HCT116 (cell line): ENCODE measurements around the gene HORMAD2. TPM values are rescaled to one million over a fixed set of nuclear protein-coding genes. Genes with fewer than 3 reads are reported as not detected.
A peak's percentile ranks its signal among the peaks of the same experiment; 100 is the strongest.

Source experiments
- ATAC-seq: fragments of 200-7000 bp; cut with Tn5 transposase; 2 replicates; pipeline ENCODE4 v1.9.1; 2020; ENCODE audit warnings: mild to moderate bottlenecking, moderate library complexity
- BruUV-seq: library from RNA; stranded (reverse); fragments of 400-500 nt; replicated peaks from 2 replicates; lab custom pipeline; 2021; lab: Mats Ljungman, UMichigan
- CTCF ChIA-PET: fragments of 300-600 bp; sonication (Branson Sonifier 250); formaldehyde crosslinking; loops from one replicate; lab custom pipeline; 2021; ENCODE audit warnings: antibody characterized with exemption; lab: Charles Lee
- POLR2A ChIA-PET: fragments of 300-600, 350-600 bp; sonication (Branson Sonifier 250); formaldehyde crosslinking; loops from one replicate; lab custom pipeline; 2021; ENCODE audit warnings: antibody characterized with exemption; lab: Charles Lee
- RAD21 ChIA-PET, 2 experiments: fragments of 300-600 bp; sonication (Branson Sonifier 250); formaldehyde crosslinking; loops; one replicate each; lab custom pipeline; 2023; ENCODE audit warnings: low total read pairs in 2 of 2; ENCODE audit not compliant: uncharacterized antibody in 2 of 2, unreplicated experiment in 2 of 2, low non-redundant PET in 1 of 2; lab: Charles Lee
- DNase-seq: peaks from one replicate; pipeline ENCODE4 v3.0.0-alpha.2; 2010; ENCODE audit warnings: low read depth, low spot score
- H2AFZ ChIP-seq: fragments of 200-600 bp; shearing (Covaris generic), sonication (generic); 2 replicates; pipeline ENCODE4 v1.6.1; 2017; ENCODE audit warnings: low read depth, mixed run types, mixed read lengths, antibody characterized with exemption, low read length; ENCODE audit not compliant: poor library complexity, severe bottlenecking
- H3K27ac ChIP-seq: 2 replicates; pipeline ENCODE4 v1.5.1; 2012; ENCODE audit warnings: low read depth, low read length
- H3K27me3 ChIP-seq: fragments of 200-600 bp; sonication (generic); 2 replicates; pipeline ENCODE4 v1.6.1; 2016; ENCODE audit warnings: mixed run types, low read length, mixed read lengths; ENCODE audit not compliant: insufficient read depth
- H3K36me3 ChIP-seq, 2 experiments: fragments of 200-500 bp in 1 of 2; fragments of 200-600 bp in 1 of 2; sonication (Bioruptor generic) in 1 of 2; sonication (generic) in 1 of 2; 2 replicates each; pipeline versions ENCODE4 v1.5.1 to v1.6.1; 2014 to 2016; ENCODE audit warnings: low read length in 2 of 2, inconsistent platforms in 1 of 2, mixed read lengths in 1 of 2, mixed run types in 1 of 2; ENCODE audit not compliant: insufficient read depth in 2 of 2, control insufficient read depth in 1 of 2
- H3K4me1 ChIP-seq, 2 experiments: fragments of 200-600 bp in 1 of 2; sonication (generic) in 1 of 2; 2 replicates each; pipeline versions ENCODE4 v1.5.1 to v1.6.1; 2012 to 2017; ENCODE audit warnings: low read length in 2 of 2, inconsistent platforms in 1 of 2, mild to moderate bottlenecking in 1 of 2, mixed read lengths in 1 of 2, mixed run types in 1 of 2, moderate library complexity in 1 of 2; ENCODE audit not compliant: insufficient read depth in 2 of 2, control insufficient read depth in 1 of 2
- H3K4me2 ChIP-seq: fragments of 200-600 bp; sonication (generic); 2 replicates; pipeline ENCODE4 v1.6.1; 2017; ENCODE audit warnings: mixed run types, low read length, mixed read lengths
- H3K4me3 ChIP-seq, 2 experiments: fragments of 200-600 bp in 1 of 2; sonication (generic) in 1 of 2; replicated peaks in 1 of 2; 2 replicates each; pipeline ENCODE4 v1.5.1; 2011 to 2016; ENCODE audit warnings: low read length in 2 of 2, control low read depth in 1 of 2, low read depth in 1 of 2, mild to moderate bottlenecking in 1 of 2, mixed read lengths in 1 of 2, mixed run types in 1 of 2
- H3K79me2 ChIP-seq: fragments of 200-600 bp; sonication (generic); 2 replicates; pipeline ENCODE4 v1.6.1; 2017; ENCODE audit warnings: mild to moderate bottlenecking, mixed run types, low read length, moderate library complexity, mixed read lengths; ENCODE audit not compliant: insufficient read depth
- H3K9ac ChIP-seq: fragments of 200-600 bp; sonication (generic); 2 replicates; pipeline ENCODE4 v1.6.1; 2016; ENCODE audit warnings: low read length, mixed read lengths
- H3K9me2 ChIP-seq: fragments of 200-600 bp; sonication (generic), shearing (Covaris generic); 2 replicates; pipeline ENCODE4 v1.6.1; 2017; ENCODE audit warnings: mixed run types, mild to moderate bottlenecking, moderate library complexity; ENCODE audit not compliant: insufficient read depth
- H3K9me3 ChIP-seq, 2 experiments: fragments of 200-500 bp in 1 of 2; fragments of 200-600 bp in 1 of 2; sonication (Bioruptor generic) in 1 of 2; sonication (generic) in 1 of 2; 2 replicates each; pipeline ENCODE4 v1.6.1; 2014 to 2017; ENCODE audit warnings: low read length in 2 of 2, mixed read lengths in 2 of 2, inconsistent platforms in 1 of 2, low read depth in 1 of 2, mild to moderate bottlenecking in 1 of 2, mixed run types in 1 of 2, moderate library complexity in 1 of 2; ENCODE audit not compliant: control insufficient read depth in 1 of 2, insufficient read depth in 1 of 2
- H4K20me1 ChIP-seq: fragments of 200-600 bp; sonication (generic), shearing (Covaris generic); 2 replicates; pipeline ENCODE4 v1.6.1; 2017; ENCODE audit warnings: mixed run types, mild to moderate bottlenecking, moderate library complexity; ENCODE audit not compliant: insufficient read depth
- REST ChIP-seq: IDR thresholded peaks from 2 replicates; pipeline ENCODE4 v1.6.1; 2012; ENCODE audit warnings: low read depth
- TCF7L2 ChIP-seq: IDR thresholded peaks from 2 replicates; pipeline ENCODE4 v1.7.0; 2011; ENCODE audit warnings: borderline replicate concordance, inconsistent platforms; ENCODE audit not compliant: insufficient read depth, insufficient read length; ENCODE audit errors: extremely low read depth
- intact Hi-C: fragments of 100-400 bp; cut with micrococcal nuclease; formaldehyde crosslinking; loops from 2 replicates; pipeline ENCODE4 v1.10.0; 2022
- total RNA-seq: library from RNA; stranded (reverse); gene quantifications from one replicate; pipeline ENCODE4 v1.2.1, GENCODE V29; 2021; ENCODE audit not compliant: unreplicated experiment
- TF ChIP-seq, protein P1 (sequence below): IDR thresholded peaks from 2 replicates; pipeline ENCODE4 v1.6.1; 2012

HORMAD2 gene
- total RNA-seq, 1 experiment from 2014 or later, result not detected

DNA sequence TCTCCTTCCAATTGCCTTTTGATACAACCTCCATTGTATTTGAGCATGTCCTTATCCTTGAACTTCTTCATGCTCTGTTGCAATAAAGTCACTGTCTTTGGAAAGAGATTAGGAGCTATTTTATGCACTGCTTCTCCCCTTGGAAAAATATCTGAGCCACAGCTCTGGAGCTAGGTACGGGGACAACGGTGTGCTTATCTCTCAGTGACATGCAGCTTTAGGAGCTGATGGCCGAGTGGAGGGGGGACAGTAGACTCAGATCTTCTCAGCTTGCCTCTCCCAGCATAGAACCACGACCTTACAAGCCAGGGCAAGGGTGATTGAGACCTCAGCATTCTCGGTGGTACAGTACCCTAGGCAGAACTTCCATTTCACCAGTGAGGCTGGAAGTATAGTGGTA is 64.1 kb downstream of the HORMAD2 start (continued):
- TF ChIP-seq TCF7L2, result no peak
- TF ChIP-seq, protein P1, sequence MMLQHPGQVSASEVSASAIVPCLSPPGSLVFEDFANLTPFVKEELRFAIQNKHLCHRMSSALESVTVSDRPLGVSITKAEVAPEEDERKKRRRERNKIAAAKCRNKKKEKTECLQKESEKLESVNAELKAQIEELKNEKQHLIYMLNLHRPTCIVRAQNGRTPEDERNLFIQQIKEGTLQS, result no peak
- TF ChIP-seq, all 23 proteins: peak for 0

GRCh38 chr22:30150212-30150611 is 69.9 kb downstream of the HORMAD2 start:
- H3K9ac ChIP-seq, result no peak overlapping the region
- no peak for TF ChIP-seq REST
- RAD21 ChIA-PET, result no interaction called here
- CTCF ChIA-PET, result no interaction called here
- no peak overlapping the region for H3K4me3 ChIP-seq
- no peak overlapping the region for H3K27ac ChIP-seq
- H3K79me2 ChIP-seq, result no peaks in the 10 kb centered on the region
- ATAC-seq (no peak), DNase-seq (no peak)
- POLR2A ChIA-PET, result no interaction called here
- H2AFZ ChIP-seq, result peak overlapping the region; percentile 47
- H3K4me1 ChIP-seq, result no peaks in the 10 kb centered on the region
- H3K27me3 ChIP-seq, result no peaks in the 10 kb centered on the region
- BruUV-seq, result no TSS peak
- H4K20me1 ChIP-seq, result no peaks in the 10 kb centered on the region
- H3K36me3 ChIP-seq, result no peaks in the 10 kb centered on the region
- intact Hi-C loops, result no loop called here
- H3K4me2 ChIP-seq, result no peak overlapping the region
- no peaks in the 10 kb centered on the region for H3K9me2 ChIP-seq
- H3K9me3 ChIP-seq, result no peaks in the 10 kb centered on the region
